ENCODE measurements around the gene PFDN2. TPM values are rescaled to one million over a fixed set of nuclear protein-coding genes. Genes with fewer than 3 reads are reported as not detected.

Gene PFDN2
- total and polyA plus RNA-seq, 2 of the 8 experiments (the other 6 are each of a cell fraction or from before 2014, with no cell fraction given) = 66.2 to 71.2 TPM

DNA sequence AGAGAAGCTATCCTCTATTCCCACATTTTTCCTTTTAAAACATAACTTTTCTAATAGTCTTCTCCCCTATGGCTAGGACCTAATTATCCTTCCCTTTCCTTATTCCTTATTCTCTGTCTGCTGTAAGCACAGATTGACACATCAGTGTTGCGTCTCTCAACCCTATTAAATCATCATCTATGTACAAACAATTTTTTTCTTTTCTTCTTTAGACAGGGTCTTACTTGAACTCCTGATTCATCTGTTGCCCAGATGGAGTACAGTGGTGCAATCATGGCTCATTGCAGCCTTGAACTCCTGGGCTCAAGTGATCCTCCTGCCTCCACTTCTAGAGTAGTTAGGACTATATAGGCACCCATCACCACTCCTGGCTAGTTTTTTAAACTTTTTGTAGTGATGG, 11.4 kb downstream of the PFDN2 start (continued):
- no peak for TF ChIP-seq GTF2F1 (IDR thresholded peaks at IDR 0.05; ENCODE audit: borderline replicate concordance, low read depth, low read length)

All from H1 (cell line).